DOHH2 (cell line): ENCODE measurements around the gene SPHK1.

Source experiments
- H3F3A ChIP-seq: fragments of 200-600 bp; sonication (generic), shearing (Covaris generic); 2 replicates; pipeline ENCODE4 v1.6.0; 2016; ENCODE audit warnings: antibody characterized with exemption, mild to moderate bottlenecking; ENCODE audit not compliant: control insufficient read depth, insufficient read depth
- H3K27ac ChIP-seq: fragments of 200-600 bp; sonication (generic); 2 replicates; pipeline ENCODE4 v1.5.1; 2014; ENCODE audit warnings: low read depth, mild to moderate bottlenecking, low read length, moderate library complexity
- H3K27me3 ChIP-seq: fragments of 200-600 bp; sonication (generic); 2 replicates; pipeline ENCODE4 v1.6.1; 2014; ENCODE audit warnings: mild to moderate bottlenecking, low read length, mixed read lengths; ENCODE audit not compliant: control insufficient read depth
- H3K36me3 ChIP-seq: fragments of 200-600 bp; sonication (generic); 2 replicates; pipeline ENCODE4 v1.6.1; 2014; ENCODE audit warnings: mild to moderate bottlenecking, low read length, moderate library complexity, mixed read lengths; ENCODE audit not compliant: control insufficient read depth
- H3K4me1 ChIP-seq: fragments of 200-600 bp; sonication (generic); 2 replicates; pipeline ENCODE4 v1.6.1; 2014; ENCODE audit warnings: mild to moderate bottlenecking, low read length, mixed read lengths; ENCODE audit not compliant: control insufficient read depth
- H3K4me2 ChIP-seq: fragments of 200-600 bp; sonication (generic); 2 replicates; pipeline ENCODE4 v1.6.0; 2014; ENCODE audit warnings: mild to moderate bottlenecking, low read length, moderate library complexity
- H3K4me3 ChIP-seq: fragments of 200-600 bp; sonication (generic); 2 replicates; pipeline ENCODE4 v1.5.1; 2014; ENCODE audit warnings: mild to moderate bottlenecking, low read length, mixed read lengths
- H3K79me2 ChIP-seq: fragments of 200-600 bp; sonication (generic); 2 replicates; pipeline ENCODE4 v1.6.1; 2014; ENCODE audit warnings: mild to moderate bottlenecking, low read length, mixed read lengths; ENCODE audit not compliant: control insufficient read depth
- H3K9me2 ChIP-seq: fragments of 200-600 bp; sonication (generic); replicated peaks from 2 replicates; pipeline ENCODE4 v1.6.1; 2014; ENCODE audit warnings: mild to moderate bottlenecking, low read length, mixed read lengths; ENCODE audit not compliant: control insufficient read depth
- H3K9me3 ChIP-seq: fragments of 200-600 bp; sonication (generic); 2 replicates; pipeline ENCODE4 v1.6.1; 2014; ENCODE audit warnings: antibody characterized with exemption, low read length, mixed read lengths; ENCODE audit not compliant: control insufficient read depth, insufficient read depth
- H4K20me1 ChIP-seq: fragments of 200-600 bp; sonication (generic); 2 replicates; pipeline ENCODE4 v1.6.0; 2014; ENCODE audit warnings: low read depth, mild to moderate bottlenecking, antibody characterized with exemption, low read length, moderate library complexity; ENCODE audit not compliant: control insufficient read depth, insufficient read depth
- EZH2phosphoT487 ChIP-seq: fragments of 200-600 bp; sonication (generic); IDR thresholded peaks from 2 replicates; pipeline ENCODE4 v1.6.1; 2017; ENCODE audit warnings: borderline replicate concordance, mild to moderate bottlenecking, antibody characterized with exemption, low read length, moderate library complexity, mixed read lengths
- TF ChIP-seq, protein P1 (sequence below): fragments of 200-600 bp; sonication (generic); IDR thresholded peaks from one replicate; pipeline ENCODE4 v1.5.1; 2014; ENCODE audit warnings: antibody characterized with exemption, mild to moderate bottlenecking, low read depth, low read length; ENCODE audit not compliant: poor library complexity, severe bottlenecking

Gene SPHK1

DNA sequence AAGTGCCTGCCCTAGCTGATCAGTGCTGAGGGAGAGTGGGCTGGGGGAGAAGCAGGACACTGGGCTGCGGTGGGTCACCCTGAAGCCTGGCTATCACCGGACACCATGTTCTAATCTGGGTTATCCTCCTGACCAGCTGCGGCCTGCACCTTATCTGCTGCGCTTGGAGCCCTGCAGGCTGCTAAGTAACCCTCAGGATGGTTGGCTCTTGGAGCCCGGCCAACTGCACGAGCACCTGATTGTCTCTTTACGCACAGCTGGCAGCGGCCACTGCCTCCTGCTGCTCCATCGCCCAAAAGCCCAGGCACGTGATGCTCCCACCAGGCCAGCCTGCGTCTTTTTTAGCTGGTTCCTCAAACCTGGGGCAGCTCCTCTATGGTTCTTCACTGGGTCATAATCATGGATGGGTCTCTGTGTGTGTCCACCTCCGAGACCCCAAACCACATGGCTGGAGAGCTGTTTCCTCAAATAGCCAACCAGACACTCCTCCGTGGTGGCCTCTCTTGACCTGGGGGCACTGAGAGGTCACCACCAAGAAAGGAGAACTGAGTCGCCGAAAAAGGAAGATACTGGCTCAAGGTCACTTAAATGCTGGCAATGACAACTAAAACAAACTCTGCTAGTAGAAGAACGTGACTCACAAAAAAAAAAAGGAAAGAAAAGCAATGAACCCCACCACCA lies 21.7 kb downstream of the SPHK1 start:
- Histone ChIP-seq H3K4me2 (peak overlapping the region; percentile 56), H3F3A (no peaks in the 10 kb centered on the region), H3K4me1 (peaks cover 46% of the 10 kb centered on the region), H3K9me2 (no peaks in the 10 kb centered on the region), H3K36me3 (peaks cover 43% of the 10 kb centered on the region), H3K9me3 (no peaks in the 10 kb centered on the region), H3K79me2 (peaks cover 42% of the 10 kb centered on the region), H3K27ac (peak overlapping the region; percentile 35; the same call in 1 of the 2 replicates), H3K27me3 (no peaks in the 10 kb centered on the region), H3K4me3 (peak overlapping the region; percentile 27), H4K20me1 (peaks cover 11% of the 10 kb centered on the region; the same call in 1 of the 2 replicates)
- TF ChIP-seq, protein P1, sequence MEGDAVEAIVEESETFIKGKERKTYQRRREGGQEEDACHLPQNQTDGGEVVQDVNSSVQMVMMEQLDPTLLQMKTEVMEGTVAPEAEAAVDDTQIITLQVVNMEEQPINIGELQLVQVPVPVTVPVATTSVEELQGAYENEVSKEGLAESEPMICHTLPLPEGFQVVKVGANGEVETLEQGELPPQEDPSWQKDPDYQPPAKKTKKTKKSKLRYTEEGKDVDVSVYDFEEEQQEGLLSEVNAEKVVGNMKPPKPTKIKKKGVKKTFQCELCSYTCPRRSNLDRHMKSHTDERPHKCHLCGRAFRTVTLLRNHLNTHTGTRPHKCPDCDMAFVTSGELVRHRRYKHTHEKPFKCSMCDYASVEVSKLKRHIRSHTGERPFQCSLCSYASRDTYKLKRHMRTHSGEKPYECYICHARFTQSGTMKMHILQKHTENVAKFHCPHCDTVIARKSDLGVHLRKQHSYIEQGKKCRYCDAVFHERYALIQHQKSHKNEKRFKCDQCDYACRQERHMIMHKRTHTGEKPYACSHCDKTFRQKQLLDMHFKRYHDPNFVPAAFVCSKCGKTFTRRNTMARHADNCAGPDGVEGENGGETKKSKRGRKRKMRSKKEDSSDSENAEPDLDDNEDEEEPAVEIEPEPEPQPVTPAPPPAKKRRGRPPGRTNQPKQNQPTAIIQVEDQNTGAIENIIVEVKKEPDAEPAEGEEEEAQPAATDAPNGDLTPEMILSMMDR, result no peak
- no peak for TF ChIP-seq EZH2phosphoT487

DNA sequence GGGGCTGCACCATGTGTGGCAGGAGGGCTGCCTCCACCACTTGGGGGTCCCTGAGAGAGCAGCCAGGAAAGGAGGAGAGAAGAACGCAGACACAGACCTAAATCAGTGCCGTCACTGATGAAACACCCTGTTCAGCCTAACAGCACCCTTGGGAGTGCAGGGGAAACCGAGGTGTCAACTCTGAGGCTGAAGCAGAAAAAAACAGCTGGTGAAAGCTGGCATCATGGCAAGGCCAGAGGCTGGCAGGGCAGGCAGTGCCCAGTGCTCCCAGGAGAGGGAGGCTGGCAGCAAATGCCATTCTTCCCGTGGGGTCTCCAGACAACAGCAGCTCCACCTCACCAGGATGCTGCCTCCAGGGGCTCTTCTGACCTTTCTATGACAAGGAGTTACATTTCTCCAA lies 23.1 kb downstream of the SPHK1 start:
- peaks cover 52% of the 10 kb centered on the region for H3K79me2 ChIP-seq
- H3K36me3 ChIP-seq, result peaks cover 34% of the 10 kb centered on the region

DNA sequence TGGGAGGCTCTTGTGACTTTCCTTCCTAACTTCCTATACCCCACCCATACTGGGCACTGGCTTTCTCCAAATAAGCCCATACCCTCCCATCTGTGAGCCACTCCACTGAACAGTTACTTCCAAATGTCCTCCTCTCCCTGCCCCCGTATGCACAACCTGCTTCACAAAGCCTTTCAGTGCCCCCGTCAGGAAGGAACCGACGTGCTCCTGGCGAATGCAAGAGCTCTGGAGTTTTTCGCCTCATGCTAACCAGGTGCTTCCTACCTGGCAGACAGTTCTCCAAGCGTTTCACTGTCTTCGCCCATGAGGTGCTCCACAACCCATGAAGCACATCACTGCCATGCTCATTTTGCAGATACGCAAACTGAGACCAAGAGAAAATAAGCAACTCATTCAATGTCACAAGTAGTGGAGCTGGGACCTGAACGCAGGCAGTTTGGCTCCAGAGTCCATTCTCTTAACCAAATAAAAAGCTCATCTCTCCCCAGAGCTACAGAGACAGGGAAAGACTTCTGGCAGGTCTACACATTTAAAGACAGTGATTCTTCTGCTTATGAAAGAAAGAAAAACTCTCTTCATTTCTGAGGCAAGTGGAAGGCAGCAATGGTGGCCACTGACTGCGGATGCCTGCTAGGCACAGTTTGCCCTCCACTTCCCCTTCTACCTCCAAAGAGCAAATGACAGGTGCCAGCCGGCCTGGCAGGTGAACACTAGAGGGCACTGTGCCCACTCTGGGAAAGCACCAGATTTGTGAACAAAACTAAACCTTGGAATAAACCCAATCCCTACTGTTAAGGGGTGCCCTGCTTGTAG lies 23.8 kb downstream of the SPHK1 start:
- H3K27ac ChIP-seq, result no peak overlapping the region
- peak overlapping the region; percentile 7; the same call in 1 of the 2 replicates for H3K4me2 ChIP-seq
- H3K79me2 ChIP-seq, result peaks cover 56% of the 10 kb centered on the region
- H3K4me3 ChIP-seq, result no peak overlapping the region
- peaks cover 11% of the 10 kb centered on the region; the same call in 1 of the 2 replicates for H4K20me1 ChIP-seq
- no peaks in the 10 kb centered on the region for H3K9me3 ChIP-seq
- H3K27me3 ChIP-seq, result no peaks in the 10 kb centered on the region
- no peak for TF ChIP-seq EZH2phosphoT487
- TF ChIP-seq, protein P1, result peak; percentile 98
- no peaks in the 10 kb centered on the region for H3F3A ChIP-seq
- H3K36me3 ChIP-seq, result peaks cover 30% of the 10 kb centered on the region
- no peaks in the 10 kb centered on the region for H3K9me2 ChIP-seq
- peaks cover 50% of the 10 kb centered on the region for H3K4me1 ChIP-seq

More for the DNA sequence above, 23.1 kb downstream of the SPHK1 start:
- H3K27ac ChIP-seq, result no peak overlapping the region
- H3K4me3 ChIP-seq, result no peak overlapping the region
- H3K9me2 ChIP-seq, result no peaks in the 10 kb centered on the region
- no peaks in the 10 kb centered on the region for H3K9me3 ChIP-seq
- H3K4me1 ChIP-seq, result peaks cover 50% of the 10 kb centered on the region
- no peaks in the 10 kb centered on the region for H3F3A ChIP-seq
- H4K20me1 ChIP-seq, result peaks cover 11% of the 10 kb centered on the region; the same call in 1 of the 2 replicates
- H3K4me2 ChIP-seq, result no peak overlapping the region
- no peaks in the 10 kb centered on the region for H3K27me3 ChIP-seq
- no peak for TF ChIP-seq EZH2phosphoT487
- TF ChIP-seq, protein P1, result no peak
